Panc1 (cell line): ENCODE data around the gene SPNS3. TPM values are rescaled to one million over a fixed set of nuclear protein-coding genes. Genes with fewer than 3 reads are reported as not detected.

ENCODE experiments used
- ATAC-seq: fragments of 200-7000 bp; cut with Tn5 transposase; 2 replicates; pipeline ENCODE4 v1.9.1; 2020; ENCODE audit warnings: mild to moderate bottlenecking, moderate library complexity
- BruUV-seq: library from RNA; stranded (reverse); fragments of 400-500 nt; replicated peaks from 2 replicates; lab custom pipeline; 2021; lab: Mats Ljungman, UMichigan
- CTCF ChIA-PET: fragments of 300-600 bp; sonication (Branson Sonifier 250); formaldehyde crosslinking; loops from one replicate; lab custom pipeline; 2022; ENCODE audit warnings: antibody characterized with exemption; lab: Charles Lee
- POLR2A ChIA-PET: fragments of 300-600 bp; sonication (Branson Sonifier 250); formaldehyde crosslinking; loops from one replicate; lab custom pipeline; 2022; ENCODE audit warnings: antibody characterized with exemption; lab: Charles Lee
- DNase-seq: peaks from one replicate; pipeline ENCODE4 v3.0.0-alpha.2; 2010; ENCODE audit warnings: low read depth, low spot score
- H3K27ac ChIP-seq: 2 replicates; pipeline ENCODE4 v1.5.1; 2011; ENCODE audit warnings: mild to moderate bottlenecking, low read length, inconsistent platforms
- H3K27me3 ChIP-seq: fragments of 200-500 bp; sonication (Bioruptor generic); 2 replicates; pipeline ENCODE4 v1.6.0; 2014; ENCODE audit warnings: low read length, inconsistent platforms; ENCODE audit not compliant: control insufficient read depth, insufficient read depth
- H3K36me3 ChIP-seq: fragments of 200-500 bp; sonication (Bioruptor generic); 2 replicates; pipeline ENCODE4 v1.5.1; 2014; ENCODE audit warnings: inconsistent platforms, mild to moderate bottlenecking, low read length, moderate library complexity; ENCODE audit not compliant: control insufficient read depth, insufficient read depth
- H3K4me1 ChIP-seq: 2 replicates; pipeline ENCODE4 v1.5.1; 2011; ENCODE audit warnings: inconsistent platforms, mild to moderate bottlenecking, low read length, moderate library complexity; ENCODE audit not compliant: control insufficient read depth, insufficient read depth
- H3K4me3 ChIP-seq, 2 experiments: 2 replicates each; pipeline ENCODE4 v1.5.1; 2011 to 2012; ENCODE audit warnings: low read depth in 2 of 2, low read length in 2 of 2, mild to moderate bottlenecking in 2 of 2, inconsistent platforms in 1 of 2, moderate library complexity in 1 of 2
- H3K9me3 ChIP-seq: fragments of 200-500 bp; sonication (Bioruptor generic); 2 replicates; pipeline ENCODE4 v1.5.1; 2014; ENCODE audit warnings: low read depth, mild to moderate bottlenecking, inconsistent platforms, low read length, moderate library complexity; ENCODE audit not compliant: control insufficient read depth, insufficient read depth
- CTCF ChIP-seq: fragments of 450-650 bp; IDR thresholded peaks from 2 replicates; pipeline ENCODE4 v1.5.1; 2017; ENCODE audit warnings: mild to moderate bottlenecking
- POLR2AphosphoS5 ChIP-seq: IDR thresholded peaks from 2 replicates; pipeline ENCODE4 v1.6.1; 2012; ENCODE audit warnings: mild to moderate bottlenecking, low read depth, low read length, moderate library complexity
- SIN3A ChIP-seq: IDR thresholded peaks from 2 replicates; pipeline ENCODE4 v1.6.1; 2012; ENCODE audit warnings: low read depth, mild to moderate bottlenecking, low read length, moderate library complexity, borderline replicate concordance; ENCODE audit not compliant: insufficient read depth
- TCF7L2 ChIP-seq: IDR thresholded peaks from 2 replicates; pipeline ENCODE4 v1.6.1; 2011; ENCODE audit warnings: mild to moderate bottlenecking, low read depth, low read length, inconsistent platforms
- in situ Hi-C: cut with HindIII; loops from 2 replicates; pipeline ENCODE4 v1.10.0; 2016; ENCODE audit warnings: low sequenced_read_pairs, low pct_unique_long_range_greater_than_20kb
- intact Hi-C: fragments of 100-400 bp; cut with micrococcal nuclease; formaldehyde crosslinking; loops from one replicate; pipeline ENCODE4 v1.10.0; 2022; ENCODE audit not compliant: unreplicated experiment
- total RNA-seq: library from RNA; stranded (reverse); gene quantifications from one replicate; pipeline ENCODE4 v1.2.1, GENCODE V29; 2021; ENCODE audit not compliant: unreplicated experiment
- TF ChIP-seq, protein P1 (sequence below), 2 experiments: IDR thresholded peaks; 2 replicates each; pipeline ENCODE4 v1.6.1; 2011 to 2012; ENCODE audit warnings: low read depth in 2 of 2, control low read depth in 1 of 2, low read length in 1 of 2, mild to moderate bottlenecking in 1 of 2, moderate library complexity in 1 of 2; ENCODE audit not compliant: insufficient read depth in 1 of 2

Gene SPNS3
- total RNA-seq, 1 experiment from 2014 or later, result 0.10 TPM

DNA sequence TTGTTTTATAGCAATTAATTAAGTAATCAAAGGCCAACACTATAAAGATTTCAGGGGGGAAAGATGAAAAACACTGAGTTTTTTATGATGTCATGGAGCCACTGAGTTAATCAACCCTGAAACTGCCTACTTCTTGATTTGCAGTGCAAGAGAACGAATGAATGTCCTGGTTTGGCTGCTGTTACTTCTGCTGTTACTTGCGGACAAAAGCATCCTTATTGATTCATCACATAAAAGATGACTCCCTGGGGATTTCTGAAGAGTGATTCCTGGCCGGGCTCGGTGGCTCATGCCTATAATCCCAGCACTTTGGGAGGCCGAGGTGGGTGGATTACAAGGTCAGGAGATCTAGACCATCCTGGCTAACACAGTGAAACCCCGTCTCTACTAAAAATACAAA lies 10.9 kb upstream of the SPNS3 start:
- BruUV-seq, result no TSS peak
- H3K9me3 ChIP-seq, result no peaks in the 10 kb centered on the region

DNA sequence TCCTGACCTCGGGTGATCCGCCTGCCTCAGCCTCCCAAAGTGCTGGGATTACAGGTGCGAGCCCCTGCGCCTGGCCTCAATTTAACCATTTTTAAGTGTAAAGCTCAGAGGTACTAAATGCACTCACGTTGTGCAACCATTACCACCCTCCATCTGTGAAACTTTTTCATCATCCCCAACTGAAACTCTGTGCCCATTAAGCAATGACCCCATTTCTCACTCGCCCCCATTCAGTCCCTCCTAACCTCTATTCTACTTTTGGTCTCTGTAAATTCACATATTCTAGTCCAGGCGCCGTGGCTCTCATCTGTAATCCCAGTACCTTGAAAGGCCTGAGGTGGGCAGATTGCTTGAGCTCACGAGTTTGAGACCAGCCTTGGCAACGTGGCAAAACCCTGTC lies 8.3 kb upstream of the SPNS3 start:
- intact Hi-C loops, result no loop called here
- BruUV-seq, result no TSS peak
- no peak overlapping the region for H3K4me3 ChIP-seq
- in situ Hi-C loops, result no loop called here
- no peak for DNase-seq
- TF ChIP-seq CTCF (no peak), TCF7L2 (no peak), POLR2AphosphoS5 (no peak), SIN3A (no peak)
- TF ChIP-seq, protein P1, sequence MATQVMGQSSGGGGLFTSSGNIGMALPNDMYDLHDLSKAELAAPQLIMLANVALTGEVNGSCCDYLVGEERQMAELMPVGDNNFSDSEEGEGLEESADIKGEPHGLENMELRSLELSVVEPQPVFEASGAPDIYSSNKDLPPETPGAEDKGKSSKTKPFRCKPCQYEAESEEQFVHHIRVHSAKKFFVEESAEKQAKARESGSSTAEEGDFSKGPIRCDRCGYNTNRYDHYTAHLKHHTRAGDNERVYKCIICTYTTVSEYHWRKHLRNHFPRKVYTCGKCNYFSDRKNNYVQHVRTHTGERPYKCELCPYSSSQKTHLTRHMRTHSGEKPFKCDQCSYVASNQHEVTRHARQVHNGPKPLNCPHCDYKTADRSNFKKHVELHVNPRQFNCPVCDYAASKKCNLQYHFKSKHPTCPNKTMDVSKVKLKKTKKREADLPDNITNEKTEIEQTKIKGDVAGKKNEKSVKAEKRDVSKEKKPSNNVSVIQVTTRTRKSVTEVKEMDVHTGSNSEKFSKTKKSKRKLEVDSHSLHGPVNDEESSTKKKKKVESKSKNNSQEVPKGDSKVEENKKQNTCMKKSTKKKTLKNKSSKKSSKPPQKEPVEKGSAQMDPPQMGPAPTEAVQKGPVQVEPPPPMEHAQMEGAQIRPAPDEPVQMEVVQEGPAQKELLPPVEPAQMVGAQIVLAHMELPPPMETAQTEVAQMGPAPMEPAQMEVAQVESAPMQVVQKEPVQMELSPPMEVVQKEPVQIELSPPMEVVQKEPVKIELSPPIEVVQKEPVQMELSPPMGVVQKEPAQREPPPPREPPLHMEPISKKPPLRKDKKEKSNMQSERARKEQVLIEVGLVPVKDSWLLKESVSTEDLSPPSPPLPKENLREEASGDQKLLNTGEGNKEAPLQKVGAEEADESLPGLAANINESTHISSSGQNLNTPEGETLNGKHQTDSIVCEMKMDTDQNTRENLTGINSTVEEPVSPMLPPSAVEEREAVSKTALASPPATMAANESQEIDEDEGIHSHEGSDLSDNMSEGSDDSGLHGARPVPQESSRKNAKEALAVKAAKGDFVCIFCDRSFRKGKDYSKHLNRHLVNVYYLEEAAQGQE (IDR thresholded peaks at IDR 0.05; ENCODE audit: insufficient read depth in 1 of 2, low read depth in 2 of 2, low read length in 1 of 2), result no peak
- no peaks in the 10 kb centered on the region for H3K9me3 ChIP-seq
- CTCF ChIA-PET, result no interaction called here
- no peak for ATAC-seq
- no peak overlapping the region for H3K27ac ChIP-seq
- no peaks in the 10 kb centered on the region for H3K4me1 ChIP-seq
- H3K27me3 ChIP-seq, result no peaks in the 10 kb centered on the region
- H3K36me3 ChIP-seq, result no peaks in the 10 kb centered on the region
- POLR2A ChIA-PET, result no interaction called here

More for the DNA sequence above, 10.9 kb upstream of the SPNS3 start:
- ATAC-seq, result no peak
- Histone ChIP-seq H3K27ac (no peak overlapping the region), H3K4me1 (no peaks in the 10 kb centered on the region), H3K36me3 (no peaks in the 10 kb centered on the region), H3K4me3 (no peak overlapping the region), H3K27me3 (no peaks in the 10 kb centered on the region)
- CTCF ChIA-PET, result interaction anchor here (0.6 to 0.8 kb wide), 2 partner anchors 91 to 103 kb away, joined by 3 to 5 read pairs; no protein-coding TSS in a partner anchor
- in situ Hi-C loops (no loop called here), intact Hi-C loops (no loop called here)
- POLR2A ChIA-PET, result no interaction called here
- TF ChIP-seq SIN3A (no peak), POLR2AphosphoS5 (no peak), CTCF (no peak), TCF7L2 (no peak)
- TF ChIP-seq, protein P1 (IDR thresholded peaks at IDR 0.05; ENCODE audit: insufficient read depth in 1 of 2, low read depth in 2 of 2, low read length in 1 of 2), result no peak
- DNase-seq, result no peak
